ENCODE measurements around the gene DYNC2I2. TPM values are rescaled to one million over a fixed set of nuclear protein-coding genes. Genes with fewer than 3 reads are reported as not detected.
A peak's percentile ranks its signal among the peaks of the same experiment; 100 is the strongest.
"Not testable (repeated sequence)": the region's sequence is repeated elsewhere in the genome, so short reads cannot be mapped to it uniquely, and the experiment has no call there.

Gene DYNC2I2
- total RNA-seq, 2 experiments from 2014 or later: 24.3 to 25.6 TPM

DNA sequence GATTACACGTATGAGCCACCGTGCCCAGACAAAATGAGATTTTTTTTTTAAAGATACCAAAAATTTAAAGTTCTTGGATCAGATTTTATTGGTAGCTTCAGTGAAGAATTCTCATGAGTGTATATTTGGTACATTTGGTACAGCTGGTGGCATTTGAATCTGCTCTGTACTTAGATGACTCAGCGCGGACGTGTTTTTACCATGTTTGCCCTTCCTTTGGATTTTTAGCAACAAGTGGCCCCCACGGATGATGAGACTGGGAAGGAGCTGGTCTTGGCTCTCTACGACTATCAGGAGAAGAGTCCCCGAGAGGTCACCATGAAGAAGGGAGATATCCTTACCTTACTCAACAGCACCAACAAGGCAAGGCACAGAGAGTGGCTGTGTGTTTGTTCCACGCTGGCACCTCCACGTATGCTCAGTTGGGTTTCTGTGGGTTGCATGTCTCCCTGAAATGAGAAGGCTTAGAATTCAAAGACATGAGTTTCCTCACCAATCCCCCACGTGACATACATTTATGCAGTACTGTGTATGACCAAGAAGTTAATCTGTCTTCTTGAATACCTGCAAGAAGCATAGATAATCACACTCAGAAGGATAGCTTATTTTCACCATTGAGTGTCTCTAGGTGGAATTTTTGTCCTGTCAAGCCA, 67.9 kb downstream of the DYNC2I2 start:
- ChIA-PET CTCF (interaction anchor here (1.2 kb wide), 2 partner anchors 18 to 113 kb away, joined by 3 read pairs; partner anchors contain the start of gene PKN3), POLR2A (interaction anchor here (0.6 to 1.3 kb wide), 3 partner anchors 36 to 389 kb away, joined by 3 to 7 read pairs (median 3); partner anchors contain the start of genes GLE1 and SPTAN1)
- Mint-ChIP-seq H3K27me3 (no peaks in the 10 kb centered on the region), H3K27ac (peak overlapping the region; percentile 82), H3K4me3 (no peak overlapping the region), H3K4me1 (ENCODE audit: low read depth) (peaks cover 12% of the 10 kb centered on the region), H3K9me3 (no peaks in the 10 kb centered on the region), H3K36me3 (ENCODE audit: low read depth) (peaks cover 53% of the 10 kb centered on the region)
- intact Hi-C loops (cut with micrococcal nuclease): no loop called here
- DNase-seq (peak; percentile 12), ATAC-seq (no peak)
- no peak for TF ChIP-seq CTCF (IDR thresholded peaks at IDR 0.05)

DNA sequence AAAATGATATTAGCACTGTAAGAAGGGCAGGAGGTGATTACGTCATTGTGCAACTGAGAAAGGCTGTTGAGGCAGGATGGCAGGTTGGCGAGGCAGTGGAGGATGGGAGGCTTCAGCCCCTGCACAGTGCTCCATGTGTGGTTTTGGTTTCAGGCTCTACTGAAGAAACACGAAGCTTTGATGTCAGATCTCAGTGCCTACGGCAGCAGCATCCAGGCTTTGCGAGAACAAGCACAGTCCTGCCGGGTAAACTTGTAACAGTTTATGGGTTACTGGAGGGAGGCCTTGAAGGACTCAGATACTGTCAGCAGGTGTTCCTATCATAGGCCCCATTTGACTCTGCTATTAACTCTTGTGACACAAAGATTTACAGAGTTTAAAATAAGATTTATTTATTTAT, 69.2 kb downstream of the DYNC2I2 start:
- Mint-ChIP-seq H3K4me3 (no peak overlapping the region), H3K27ac (peak overlapping the region; percentile 93), H3K36me3 (ENCODE audit: low read depth) (peaks cover 61% of the 10 kb centered on the region), H3K9me3 (no peaks in the 10 kb centered on the region), H3K27me3 (no peaks in the 10 kb centered on the region), H3K4me1 (ENCODE audit: low read depth) (peaks cover 12% of the 10 kb centered on the region)
- ChIA-PET CTCF (no interaction called here), POLR2A (interaction anchor here (0.8 to 1.6 kb wide), 3 partner anchors 29 to 37 kb away, joined by 3 to 8 read pairs (median 4); no protein-coding TSS in a partner anchor)
- peak; percentile 98 for ATAC-seq
- DNase-seq: peak; percentile 83
- intact Hi-C loops (cut with micrococcal nuclease): no loop called here
- TF ChIP-seq CTCF (IDR thresholded peaks at IDR 0.05): no peak

DNA sequence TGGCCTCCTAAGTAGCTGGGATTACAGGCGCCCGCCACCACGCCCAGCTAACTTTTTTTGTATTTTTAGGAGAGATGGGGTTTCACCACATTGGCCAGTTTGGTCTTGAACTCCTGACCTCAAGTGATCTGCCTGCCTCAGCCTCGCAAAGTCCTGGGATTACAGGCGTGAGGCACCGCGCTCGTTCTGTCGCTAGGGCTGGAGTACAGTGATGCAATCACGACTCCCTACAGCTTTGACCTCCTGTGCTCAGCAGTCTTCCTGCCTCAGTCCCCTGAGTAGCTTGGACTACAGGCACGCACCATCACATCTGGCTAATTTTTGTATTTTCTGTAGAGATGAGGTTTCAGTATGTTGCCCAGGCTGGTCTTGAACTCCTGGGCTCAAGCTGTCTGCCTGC, 69.7 kb downstream of the DYNC2I2 start:
- CTCF ChIA-PET: not testable (repeated sequence)

GRCh38 chr9:128585155-128585554, 71.5 kb downstream of the DYNC2I2 start:
- peaks cover 67% of the 10 kb centered on the region for H3K36me3 Mint-ChIP-seq (ENCODE audit: low read depth)
- not testable (repeated sequence) for H3K27ac Mint-ChIP-seq

More for the DNA sequence above, 69.7 kb downstream of the DYNC2I2 start:
- H3K4me3 Mint-ChIP-seq; H3K27me3 Mint-ChIP-seq; H3K9me3 Mint-ChIP-seq; DNase-seq; intact Hi-C loops (cut with micrococcal nuclease): not testable (repeated sequence)
- POLR2A ChIA-PET: interaction anchor here (0.8 to 1.6 kb wide), 3 partner anchors 28 to 36 kb away, joined by 3 to 8 read pairs (median 4); no protein-coding TSS in a partner anchor
- peak overlapping the region; percentile 93 for H3K27ac Mint-ChIP-seq
- ATAC-seq: peak; percentile 19
- peaks cover 12% of the 10 kb centered on the region for H3K4me1 Mint-ChIP-seq (ENCODE audit: low read depth)
- H3K36me3 Mint-ChIP-seq (ENCODE audit: low read depth): peaks cover 64% of the 10 kb centered on the region

More at GRCh38 chr9:128585155-128585554, 71.5 kb downstream of the DYNC2I2 start:
- CTCF ChIA-PET; H3K4me3 Mint-ChIP-seq; H3K9me3 Mint-ChIP-seq; H3K27me3 Mint-ChIP-seq; DNase-seq; intact Hi-C loops (cut with micrococcal nuclease); ATAC-seq: not testable (repeated sequence)
- POLR2A ChIA-PET: interaction anchor here (0.7 to 1.4 kb wide), 4 partner anchors 16 to 33 kb away, joined by 3 to 5 read pairs (median 4); partner anchors contain the start of gene SPTAN1
- H3K4me1 Mint-ChIP-seq (ENCODE audit: low read depth): peaks cover 12% of the 10 kb centered on the region

Other genes with a start within 250 kb of the DYNC2I2 start
- gene CERCAM, start 236.0 kb downstream of the DYNC2I2 start, total RNA-seq: 1 to 10 TPM; 3.3 to 3.5 TPM
- 10 to 100 TPM; 79.3 to 83.6 TPM for gene ODF2, start 200.8 kb downstream of the DYNC2I2 start, total RNA-seq
- 10 to 100 TPM; 46.8 to 48.2 TPM for gene GLE1, start 152.1 kb downstream of the DYNC2I2 start, total RNA-seq
- 100 to 1,000 TPM; 178 to 183 TPM for gene SPTAN1, start 104.3 kb downstream of the DYNC2I2 start, total RNA-seq
- 100 to 1,000 TPM; 749 to 755 TPM for gene SET, start 32.4 kb upstream of the DYNC2I2 start, total RNA-seq
- 10 to 100 TPM in 1 of 2 experiments, 1 to 10 TPM in 1; 9.3 to 10.7 TPM for gene PKN3, start 45.7 kb upstream of the DYNC2I2 start, total RNA-seq
- 10 to 100 TPM; 44.9 to 48.7 TPM for gene ZDHHC12, start 67.3 kb upstream of the DYNC2I2 start, total RNA-seq
- gene ZER1, start 115.1 kb upstream of the DYNC2I2 start, total RNA-seq: 10 to 100 TPM; 14.9 to 17.8 TPM
- gene TBC1D13, start 130.4 kb upstream of the DYNC2I2 start, total RNA-seq: 10 to 100 TPM; 11.7 to 12.5 TPM
- gene ENDOG, start 161.7 kb upstream of the DYNC2I2 start, total RNA-seq: 10 to 100 TPM; 21.8 to 23.9 TPM
- gene SPOUT1, start 172.9 kb upstream of the DYNC2I2 start, total RNA-seq: 10 to 100 TPM; 85.9 to 91.2 TPM
- gene KYAT1, start 225.1 kb upstream of the DYNC2I2 start, total RNA-seq: 10 to 100 TPM; 17.0 to 18.6 TPM
- gene LRRC8A, start 225.3 kb upstream of the DYNC2I2 start, total RNA-seq: 10 to 100 TPM; 15.1 to 16.2 TPM